HFFc6 (cell line): Measurements from ENCODE around the gene CA9. TPM values are rescaled to one million over a fixed set of nuclear protein-coding genes. Genes with fewer than 3 reads are reported as not detected.

Experiments
- DNase-seq: peaks from one replicate; pipeline ENCODE4 v3.0.0-alpha.2; 2018
- H3K27ac Mint-ChIP-seq: 2 replicates; pipeline ENCODE4 v1.8.0; 2020; ENCODE audit warnings: mild to moderate bottlenecking, mixed read lengths
- H3K27me3 Mint-ChIP-seq: 2 replicates; pipeline ENCODE4 v1.8.0; 2021; ENCODE audit warnings: mild to moderate bottlenecking, moderate library complexity, mixed read lengths; ENCODE audit not compliant: insufficient read depth
- H3K36me3 Mint-ChIP-seq: 2 replicates; pipeline ENCODE4 v1.8.0; 2021; ENCODE audit warnings: low read depth, mixed read lengths
- H3K4me1 Mint-ChIP-seq: 2 replicates; pipeline ENCODE4 v1.8.0; 2020; ENCODE audit warnings: low read depth, mixed read lengths
- H3K4me3 Mint-ChIP-seq: 2 replicates; pipeline ENCODE4 v1.8.0; 2020; ENCODE audit warnings: mild to moderate bottlenecking, moderate library complexity, mixed read lengths
- H3K9me3 Mint-ChIP-seq: 2 replicates; pipeline ENCODE4 v1.8.0; 2020; ENCODE audit warnings: mild to moderate bottlenecking, mixed read lengths
- CTCF ChIP-seq: fragments of 200-600 bp; sonication (generic); IDR thresholded peaks from 2 replicates; pipeline ENCODE4 v1.5.0; 2021; ENCODE audit warnings: antibody characterized with exemption, mild to moderate bottlenecking
- microRNA-seq: library from miRNA; unstranded; fragments of <30 nt; microRNA quantifications from one replicate; pipeline ENCODE4, GENCODE V29; 2019
- total RNA-seq, 6 experiments: library from RNA; stranded (reverse); fragmentation: NEBNext Ultra II Directional; extraction: Animal tissue kit (Norgen Biotek cat#: 25700); gene quantifications; 2 replicates in 1 of 6; 3 replicates in 5 of 6; pipeline ENCODE4 v1.2.3, GENCODE V29; 2021

The CA9 gene
- total RNA-seq, 6 experiments from 2014 or later = 0.28 TPM; not detected in 5

- peaks cover 8% of the 10 kb centered on the region for H3K27me3 Mint-ChIP-seq
- H3K4me3 Mint-ChIP-seq = no peak overlapping the region
- no peak overlapping the region for H3K27ac Mint-ChIP-seq
- peak; percentile 91 for DNase-seq
- H3K36me3 Mint-ChIP-seq = peaks cover 38% of the 10 kb centered on the region
- peak; percentile 83 for TF ChIP-seq CTCF
- H3K4me1 Mint-ChIP-seq = peaks cover 22% of the 10 kb centered on the region
- H3K9me3 Mint-ChIP-seq = no peaks in the 10 kb centered on the region
Observed at GRCh38 chr9:35729700-35730485, 56.2 kb downstream of the CA9 start.

DNA sequence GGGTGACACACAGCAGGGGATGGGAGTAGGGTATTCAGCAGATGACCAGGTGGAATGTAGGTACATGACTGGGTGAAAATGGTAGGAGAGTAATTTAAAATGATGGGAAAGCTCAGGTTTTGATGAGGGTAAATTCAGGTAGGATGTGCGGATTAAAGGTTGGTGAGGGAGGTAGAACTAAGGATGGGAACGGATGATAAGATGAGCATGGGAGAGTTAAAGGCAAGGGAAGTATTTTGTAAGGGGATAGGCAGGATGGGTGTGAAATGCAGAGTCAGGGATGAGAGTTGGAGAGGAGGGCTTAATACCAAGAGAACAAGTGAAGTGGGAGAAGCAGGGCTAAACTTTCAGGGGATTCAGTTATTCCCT lies 56.7 kb downstream of the CA9 start:
- no peak for DNase-seq
- no peak for TF ChIP-seq CTCF
- peaks cover 26% of the 10 kb centered on the region for H3K4me1 Mint-ChIP-seq
- H3K4me3 Mint-ChIP-seq = no peak overlapping the region
- no peak overlapping the region for H3K27ac Mint-ChIP-seq
- H3K27me3 Mint-ChIP-seq = peaks cover 8% of the 10 kb centered on the region
- H3K36me3 Mint-ChIP-seq = peaks cover 40% of the 10 kb centered on the region
- H3K9me3 Mint-ChIP-seq = no peaks in the 10 kb centered on the region

Small RNAs within 50 kb of the gene (microRNA-seq; reads per million reads assigned to microRNA genes)
- gene MIR6852 = 2.3 reads per million

Other genes with a start within 250 kb of the CA9 start
- gene RUSC2, start 183.8 kb upstream of the CA9 start, total RNA-seq = 10 to 100 TPM; 54.0 to 70.7 (median 59.9) TPM
- gene TESK1, start 68.7 kb upstream of the CA9 start, total RNA-seq = 10 to 100 TPM; 25.4 to 33.2 (median 28.5) TPM
- under 1 TPM; 0.37 to 0.87 (median 0.49) TPM for gene CD72, start 55.5 kb upstream of the CA9 start, total RNA-seq
- gene SIT1, start 23.0 kb upstream of the CA9 start, total RNA-seq = not detected
- gene RMRP, start 15.9 kb upstream of the CA9 start, total RNA-seq = over 10,000 TPM in 5 of 6 experiments, 1,000 to 10,000 TPM in 1; 9,197 to 39,404 (median 23,537) TPM
- gene CCDC107, start 15.6 kb upstream of the CA9 start, total RNA-seq = 10 to 100 TPM; 22.5 to 29.8 (median 24.6) TPM
- gene ARHGEF39, start 8.7 kb upstream of the CA9 start, total RNA-seq = 1 to 10 TPM; 1.7 to 4.4 (median 2.6) TPM
- gene TPM2, start 16.0 kb downstream of the CA9 start, total RNA-seq = 1,000 to 10,000 TPM; 1,810 to 3,557 (median 2,546) TPM
- gene TLN1, start 58.3 kb downstream of the CA9 start, total RNA-seq = 100 to 1,000 TPM; 470 to 562 (median 491) TPM
- gene CREB3, start 58.7 kb downstream of the CA9 start, total RNA-seq = 100 to 1,000 TPM; 106 to 127 (median 114) TPM
- 10 to 100 TPM; 22.9 to 25.7 (median 24.0) TPM for gene GBA2, start 75.3 kb downstream of the CA9 start, total RNA-seq
- gene RGP1, start 75.4 kb downstream of the CA9 start, total RNA-seq = 10 to 100 TPM; 27.6 to 35.1 (median 30.9) TPM
- not detected for gene MSMP, start 80.3 kb downstream of the CA9 start, total RNA-seq
- gene NPR2, start 117.7 kb downstream of the CA9 start, total RNA-seq = 10 to 100 TPM; 38.3 to 48.5 (median 41.7) TPM
- 1 to 10 TPM in 4 of 6 experiments, under 1 TPM in 2; 0.80 to 1.7 (median 1.2) TPM for gene SPAG8, start 138.3 kb downstream of the CA9 start, total RNA-seq
- gene HINT2, start 141.1 kb downstream of the CA9 start, total RNA-seq = 10 to 100 TPM; 23.3 to 35.3 (median 34.6) TPM
- not detected for gene FAM221B, start 154.8 kb downstream of the CA9 start, total RNA-seq
- gene TMEM8B, start 155.3 kb downstream of the CA9 start, total RNA-seq = 10 to 100 TPM in 5 of 6 experiments, 1 to 10 TPM in 1; 8.7 to 15.2 (median 12.0) TPM
- gene OR13J1, start 196.5 kb downstream of the CA9 start, total RNA-seq = not detected
- 1 to 10 TPM; 2.5 to 4.1 (median 3.3) TPM for gene HRCT1, start 232.3 kb downstream of the CA9 start, total RNA-seq
- under 1 TPM in 5 of 6 experiments, not detected in 1; 0.19 to 0.34 (median 0.23) TPM for gene SPAAR, start 235.6 kb downstream of the CA9 start, total RNA-seq